Liver (tissue), 9 donors: ENCODE measurements around the gene LAMB2. TPM values are rescaled to one million over a fixed set of nuclear protein-coding genes. Genes with fewer than 3 reads are reported as not detected.

Experiments
- DNase-seq: peaks from one replicate; pipeline ENCODE4 v3.0.0-alpha.2; 2017; ENCODE audit warnings: low spot score
- H3K27ac ChIP-seq, 2 donors: one replicate each; pipeline ENCODE4 v1.7.0; 2013; ENCODE audit warnings: inconsistent platforms in 2 of 2, low read length in 2 of 2, control low read depth in 1 of 2, low read depth in 1 of 2, mild to moderate bottlenecking in 1 of 2
- H3K27me3 ChIP-seq, 4 donors: one replicate each; pipeline versions ENCODE4 v1.6.1 to v1.7.0; 2013; ENCODE audit warnings: low read length in 3 of 4, inconsistent platforms in 1 of 4, mild to moderate bottlenecking in 1 of 4, moderate library complexity in 1 of 4; ENCODE audit not compliant: control insufficient read depth in 4 of 4, insufficient read depth in 4 of 4
- H3K36me3 ChIP-seq, 4 donors: one replicate each; pipeline versions ENCODE4 v1.6.1 to v1.7.0; 2013; ENCODE audit warnings: low read length in 3 of 4, mild to moderate bottlenecking in 3 of 4, low read depth in 1 of 4, moderate library complexity in 1 of 4; ENCODE audit not compliant: control insufficient read depth in 4 of 4, insufficient read depth in 3 of 4
- H3K4me1 ChIP-seq, 4 donors: one replicate each; pipeline versions ENCODE4 v1.6.1 to v1.7.0; 2013; ENCODE audit warnings: low read length in 3 of 4, mild to moderate bottlenecking in 3 of 4, moderate library complexity in 1 of 4; ENCODE audit not compliant: control insufficient read depth in 4 of 4, insufficient read depth in 4 of 4
- H3K4me3 ChIP-seq, 3 donors: one replicate each; pipeline versions ENCODE4 v1.6.1 to v1.7.0; 2013; ENCODE audit warnings: low read length in 3 of 3, control low read depth in 1 of 3, low read depth in 1 of 3, mild to moderate bottlenecking in 1 of 3
- H3K9ac ChIP-seq, 2 donors: one replicate each; pipeline ENCODE4 v1.7.0; 2013; ENCODE audit warnings: low read length in 2 of 2, mild to moderate bottlenecking in 2 of 2, moderate library complexity in 2 of 2, control low read depth in 1 of 2, low read depth in 1 of 2
- H3K9me3 ChIP-seq, 4 donors: one replicate each; pipeline versions ENCODE4 v1.6.1 to v1.7.0; 2013; ENCODE audit warnings: low read length in 3 of 4; ENCODE audit not compliant: control insufficient read depth in 4 of 4
- ATF3 ChIP-seq: IDR thresholded peaks from 2 replicates; pipeline ENCODE4 v1.6.1; 2016; ENCODE audit warnings: antibody characterized with exemption
- CTCF ChIP-seq: fragments of 150-350 bp; IDR thresholded peaks from 2 replicates; pipeline ENCODE4 v1.5.1; 2017; ENCODE audit warnings: improper control_type of control experiment, low read depth, low read length; ENCODE audit not compliant: missing input control
- EGR1 ChIP-seq, 2 donors: IDR thresholded peaks; 2 replicates each; pipeline ENCODE4 v1.6.1; 2016 to 2018; ENCODE audit warnings: antibody characterized with exemption in 2 of 2, low read depth in 2 of 2
- FOXA1 ChIP-seq: IDR thresholded peaks from 2 replicates; pipeline ENCODE4 v1.6.1; 2016; ENCODE audit warnings: antibody characterized with exemption
- FOXA2 ChIP-seq: IDR thresholded peaks from 2 replicates; pipeline ENCODE4 v1.6.1; 2016; ENCODE audit warnings: antibody characterized with exemption
- GABPA ChIP-seq, 2 donors: IDR thresholded peaks in 1 of 2; conservative IDR thresholded peaks in 1 of 2; 2 replicates each; pipeline ENCODE4 v1.6.1; 2016; ENCODE audit warnings: antibody characterized with exemption in 2 of 2, mild to moderate bottlenecking in 1 of 2, moderate library complexity in 1 of 2
- HNF4A ChIP-seq, 2 donors: conservative IDR thresholded peaks; 2 replicates each; pipeline ENCODE4 v1.6.1; 2016; ENCODE audit warnings: antibody characterized with exemption in 2 of 2, mild to moderate bottlenecking in 2 of 2
- HNF4G ChIP-seq: IDR thresholded peaks from 2 replicates; pipeline ENCODE4 v1.6.1; 2016; ENCODE audit warnings: antibody characterized with exemption
- JUND ChIP-seq, 2 donors: IDR thresholded peaks; 2 replicates each; pipeline ENCODE4 v1.6.1; 2016; ENCODE audit warnings: antibody characterized with exemption in 2 of 2
- MAX ChIP-seq: IDR thresholded peaks from 2 replicates; pipeline ENCODE4 v1.6.1; 2016; ENCODE audit warnings: antibody characterized with exemption
- NR2F2 ChIP-seq: IDR thresholded peaks from 2 replicates; pipeline ENCODE4 v1.6.1; 2016; ENCODE audit warnings: antibody characterized with exemption
- RAD21 ChIP-seq, 2 donors: IDR thresholded peaks; 2 replicates each; pipeline ENCODE4 v1.6.1; 2016; ENCODE audit warnings: antibody characterized with exemption in 2 of 2, mild to moderate bottlenecking in 2 of 2
- REST ChIP-seq: IDR thresholded peaks from 2 replicates; pipeline ENCODE4 v1.6.1; 2016; ENCODE audit warnings: antibody characterized with exemption, mild to moderate bottlenecking
- RXRA ChIP-seq, 2 donors: IDR thresholded peaks; 2 replicates each; pipeline ENCODE4 v1.6.1; 2017 to 2018; ENCODE audit warnings: antibody characterized with exemption in 2 of 2, mild to moderate bottlenecking in 1 of 2
- SP1 ChIP-seq: IDR thresholded peaks from 2 replicates; pipeline ENCODE4 v1.6.1; 2018; ENCODE audit warnings: antibody characterized with exemption, mild to moderate bottlenecking
- TAF1 ChIP-seq: conservative IDR thresholded peaks from 2 replicates; pipeline ENCODE4 v1.6.1; 2016; ENCODE audit warnings: antibody characterized with exemption, mild to moderate bottlenecking
- ZBTB33 ChIP-seq: IDR thresholded peaks from 2 replicates; pipeline ENCODE4 v1.6.1; 2016; ENCODE audit warnings: antibody characterized with exemption
- whole genome bisulfite sequencing: extraction: QIAGEN DNeasy Blood & Tissue Kit; methylation state at CpG from one replicate; pipeline ENCODE4 v1.1.7; 2013; 5-methylcytosine and 5-hydroxymethylcytosine counted together
- polyA plus RNA-seq, 2 donors: library from polyadenylated mRNA; stranded (reverse) in 1 of 2; unstranded in 1 of 2; fragments of 200-250 nt in 1 of 2; fragments of >200 nt in 1 of 2; fragmentation: Nextera tagmentation in 1 of 2; extraction: Ambion mirVana in 1 of 2; gene quantifications; one replicate each; pipeline versions ENCODE4 v1.2.1 to v1.2.3, GENCODE V29; 2013 to 2015
- total RNA-seq, 2 donors: library from RNA; depleted of rRNA; stranded (reverse); fragments of >200 nt; gene quantifications; one replicate each; pipeline ENCODE4 v1.2.3, GENCODE V29; 2014
- donor health status: healthy.
- donor health status: healthy.
- donor health status: healthy.
- donor health status: healthy.
- donor health status: healthy.

The LAMB2 gene
- total and polyA plus RNA-seq, 4 donors, result 87.6 to 172 (median 134) TPM

GRCh38 chr3:49076646-49077045 lies 56.2 kb downstream of the LAMB2 start:
- WGBS, result 94% methylated on average over 4 of the region's 4 CpGs
- H3K27me3 ChIP-seq, result no peaks in the 10 kb centered on the region
- TF ChIP-seq NR2F2 (no peak), TAF1 (no peak), ATF3 (no peak), FOXA1 (no peak), ZBTB33 (no peak), REST (no peak), RXRA (IDR thresholded peaks at IDR 0.05) (no peak), GABPA (IDR thresholded peaks at IDR 0.05 in 1 of 2, conservative IDR thresholded peaks at IDR 0.05 in 1 of 2) (no peak), HNF4G (no peak), JUND (IDR thresholded peaks at IDR 0.05) (no peak), CTCF (no peak), RAD21 (IDR thresholded peaks at IDR 0.05) (no peak), HNF4A (conservative IDR thresholded peaks at IDR 0.05) (no peak), MAX (no peak), EGR1 (IDR thresholded peaks at IDR 0.05; ENCODE audit: low read depth in 2 of 2) (no peak)
- H3K9me3 ChIP-seq, result no peaks in the 10 kb centered on the region
- H3K36me3 ChIP-seq, result peaks cover 15 to 53% (median 35%) of the 10 kb centered on the region in 4 donors
- H3K27ac ChIP-seq, result no peak overlapping the region
- peaks cover 0 to 5% (median 0%) of the 10 kb centered on the region in 4 donors for H3K4me1 ChIP-seq
- H3K4me3 ChIP-seq, result no peak overlapping the region
- no peak overlapping the region for H3K9ac ChIP-seq
- no peak for DNase-seq

- H3K9ac ChIP-seq, result no peak overlapping the region
- H3K36me3 ChIP-seq, result peaks cover 15 to 58% (median 37%) of the 10 kb centered on the region in 4 donors
- no peaks in the 10 kb centered on the region for H3K27me3 ChIP-seq
- H3K27ac ChIP-seq, result no peak overlapping the region
- H3K4me1 ChIP-seq, result peaks cover 0 to 5% (median 0%) of the 10 kb centered on the region in 4 donors
- DNase-seq, result no peak
- no peaks in the 10 kb centered on the region for H3K9me3 ChIP-seq
- H3K4me3 ChIP-seq, result no peak overlapping the region
- 97% methylated on average over 13 of the region's 13 CpGs for WGBS
- TF ChIP-seq HNF4G, result no peak
- TF ChIP-seq HNF4A (conservative IDR thresholded peaks at IDR 0.05), result no peak
- TF ChIP-seq EGR1 (IDR thresholded peaks at IDR 0.05; ENCODE audit: low read depth in 2 of 2), result no peak
- no peak for TF ChIP-seq FOXA1
- TF ChIP-seq ZBTB33, result no peak
- TF ChIP-seq FOXA2, result no peak
- no peak for TF ChIP-seq REST
- no peak for TF ChIP-seq GABPA (IDR thresholded peaks at IDR 0.05 in 1 of 2, conservative IDR thresholded peaks at IDR 0.05 in 1 of 2)
- no peak for TF ChIP-seq ATF3
- TF ChIP-seq TAF1, result no peak
- TF ChIP-seq RAD21 (IDR thresholded peaks at IDR 0.05), result no peak
- no peak for TF ChIP-seq SP1
- TF ChIP-seq NR2F2, result no peak
Measured at GRCh38 chr3:49076116-49076515, 56.7 kb downstream of the LAMB2 start.
